Measurements from ENCODE around the gene PRKAG1. TPM values are rescaled to one million over a fixed set of nuclear protein-coding genes. Genes with fewer than 3 reads are reported as not detected.

PRKAG1 gene
- total RNA-seq, 1 experiment from 2014 or later: 71.9 TPM

- DNase-seq (ENCODE audit: low spot score): no peak
These were observed 8.4 kb downstream of the PRKAG1 start for GRCh38 chr12:49010092-49010668.

- no peak for DNase-seq (ENCODE audit: low spot score)
These were observed 9.6 kb downstream of the PRKAG1 start for GRCh38 chr12:49008943-49009342.

GRCh38 chr12:49000346-49000745 is 18.2 kb downstream of the PRKAG1 start:
- no peak for DNase-seq (ENCODE audit: low spot score)

- DNase-seq (ENCODE audit: low spot score): peak; percentile 59
These were observed 19.0 kb downstream of the PRKAG1 start, which contains the start of gene DDN for GRCh38 chr12:48999371-49000131. DDN (minus strand) TSS chr12:48999375; CDS start chr12:48999287, 88 bp downstream.

GRCh38 chr12:48998497-48999353 is 19.9 kb downstream of the PRKAG1 start:
- no peak for DNase-seq (ENCODE audit: low spot score)

- DNase-seq (ENCODE audit: low spot score): no peak
These were observed 20.7 kb downstream of the PRKAG1 start for GRCh38 chr12:48997719-48998496.

GRCh38 chr12:48996794-48997718 is 21.5 kb downstream of the PRKAG1 start:
- no peak for DNase-seq (ENCODE audit: low spot score)

GRCh38 chr12:48995086-48995879 is 23.3 kb downstream of the PRKAG1 start:
- peak; percentile 78 for DNase-seq (ENCODE audit: low spot score)

- DNase-seq (ENCODE audit: low spot score): no peak
These were observed 24.1 kb downstream of the PRKAG1 start for GRCh38 chr12:48994224-48995085.

GRCh38 chr12:48993787-48994186 is 24.8 kb downstream of the PRKAG1 start:
- DNase-seq (ENCODE audit: low spot score): no peak

- peak; percentile 52 for DNase-seq (ENCODE audit: low spot score)
These were observed 27.1 kb downstream of the PRKAG1 start for GRCh38 chr12:48991247-48992050.

GRCh38 chr12:48990552-48990951 is 28.0 kb downstream of the PRKAG1 start:
- DNase-seq (ENCODE audit: low spot score): no peak

- peak; percentile 40 for DNase-seq (ENCODE audit: low spot score)
These were observed 30.4 kb downstream of the PRKAG1 start for GRCh38 chr12:48988030-48988649.

GRCh38 chr12:48986720-48987291 is 31.8 kb downstream of the PRKAG1 start:
- no peak for DNase-seq (ENCODE audit: low spot score)

- no peak for DNase-seq (ENCODE audit: low spot score)
These were observed 32.7 kb downstream of the PRKAG1 start for GRCh38 chr12:48985901-48986300.

GRCh38 chr12:48985475-48985897 is 33.1 kb downstream of the PRKAG1 start:
- DNase-seq (ENCODE audit: low spot score): peak; percentile 24
